Neural cell (in vitro differentiated cells): ENCODE data around the gene CFAP210.

ENCODE experiments used
- CTCF ChIP-seq: fragments of 450-650 bp; IDR thresholded peaks from 2 replicates; pipeline ENCODE4 v1.5.1; 2014; ENCODE audit warnings: antibody characterized with exemption, mild to moderate bottlenecking, moderate library complexity; ENCODE audit not compliant: poor library complexity, severe bottlenecking
- POLR2AphosphoS5 ChIP-seq: IDR thresholded peaks from 2 replicates; pipeline ENCODE4 v1.6.1; 2012
- REST ChIP-seq: IDR thresholded peaks from 2 replicates; pipeline ENCODE4 v1.6.1; 2012; ENCODE audit warnings: borderline replicate concordance
- SMC3 ChIP-seq: fragments of 450-650 bp; conservative IDR thresholded peaks from 2 replicates; pipeline ENCODE4 v1.6.1; 2014; ENCODE audit warnings: antibody characterized with exemption, mild to moderate bottlenecking, moderate library complexity; ENCODE audit not compliant: poor library complexity

- no peak for TF ChIP-seq POLR2AphosphoS5
- no peak for TF ChIP-seq CTCF
- no peak for TF ChIP-seq SMC3
- TF ChIP-seq REST: no peak
Observed at GRCh38 chr2:169619946-169620345, 74.3 kb downstream of the CFAP210 start.
